DMS153 treated with DMSO at 0.1 percent for 48 hours (cell line): Measurements from ENCODE around the gene ADGRG1.

ENCODE experiments used
- DNase-seq: peaks from one replicate; lab custom pipeline; 2025; ENCODE audit not compliant: unreplicated experiment; lab: John Stamatoyannopoulos, UW

The ADGRG1 gene

GRCh38 chr16:57634171-57634570 is 5.7 kb downstream of the ADGRG1 start:
- no peak for DNase-seq

GRCh38 chr16:57635266-57636097 is 7.1 kb downstream of the ADGRG1 start:
- DNase-seq: no peak

GRCh38 chr16:57636184-57636583 is 7.8 kb downstream of the ADGRG1 start:
- no peak for DNase-seq

GRCh38 chr16:57637020-57637419 is 8.6 kb downstream of the ADGRG1 start:
- DNase-seq: no peak

- no peak for DNase-seq
These were observed 9.0 kb downstream of the ADGRG1 start for GRCh38 chr16:57637424-57637823.

GRCh38 chr16:57637965-57638364 is 9.5 kb downstream of the ADGRG1 start:
- DNase-seq: no peak

- no peak for DNase-seq
These were observed 10.0 kb downstream of the ADGRG1 start for GRCh38 chr16:57638381-57638780.

- no peak for DNase-seq
These were observed 10.9 kb downstream of the ADGRG1 start for GRCh38 chr16:57639172-57639887.

- DNase-seq: no peak
These were observed 11.8 kb downstream of the ADGRG1 start for GRCh38 chr16:57640185-57640584.

- no peak for DNase-seq
These were observed 12.2 kb downstream of the ADGRG1 start for GRCh38 chr16:57640612-57641011.

GRCh38 chr16:57642160-57643135 is 14.0 kb downstream of the ADGRG1 start:
- no peak for DNase-seq

GRCh38 chr16:57643147-57643874 is 14.9 kb downstream of the ADGRG1 start:
- DNase-seq: no peak

GRCh38 chr16:57643910-57644309 is 15.5 kb downstream of the ADGRG1 start:
- DNase-seq: no peak

- no peak for DNase-seq
These were observed 16.1 kb downstream of the ADGRG1 start for GRCh38 chr16:57644383-57645014.

- DNase-seq: no peak
These were observed 16.7 kb downstream of the ADGRG1 start for GRCh38 chr16:57645169-57645568.

GRCh38 chr16:57645691-57646387 is 17.4 kb downstream of the ADGRG1 start:
- DNase-seq: no peak

- no peak for DNase-seq
These were observed 18.1 kb downstream of the ADGRG1 start for GRCh38 chr16:57646388-57647039.

GRCh38 chr16:57647136-57647875 is 18.9 kb downstream of the ADGRG1 start:
- no peak for DNase-seq
